GM18907 (cell line): ENCODE data around the gene FBXO48.

Source experiments
- ATAC-seq: cut with Tn5 transposase; IDR thresholded peaks from one replicate; pipeline ENCODE4 v1.9.1; 2021; ENCODE audit warnings: mild to moderate bottlenecking, moderate library complexity; ENCODE audit not compliant: unreplicated experiment

The FBXO48 gene

GRCh38 chr2:68414876-68415275 is 52.2 kb downstream of the FBXO48 start:
- ATAC-seq: no peak

GRCh38 chr2:68414452-68414851 is 52.6 kb downstream of the FBXO48 start:
- ATAC-seq: no peak

GRCh38 chr2:68413466-68413865 is 53.6 kb downstream of the FBXO48 start:
- ATAC-seq: no peak

- peak; percentile 31 for ATAC-seq
Observed at GRCh38 chr2:68412127-68412819, 54.8 kb downstream of the FBXO48 start.

GRCh38 chr2:68411397-68412126 is 55.5 kb downstream of the FBXO48 start:
- ATAC-seq: peak; percentile 94
